DOHH2 (cell line): ENCODE measurements around the gene GRWD1.

Experiments
- H3F3A ChIP-seq: fragments of 200-600 bp; sonication (generic), shearing (Covaris generic); 2 replicates; pipeline ENCODE4 v1.6.0; 2016; ENCODE audit warnings: antibody characterized with exemption, mild to moderate bottlenecking; ENCODE audit not compliant: control insufficient read depth, insufficient read depth
- H3K27ac ChIP-seq: fragments of 200-600 bp; sonication (generic); 2 replicates; pipeline ENCODE4 v1.5.1; 2014; ENCODE audit warnings: low read depth, mild to moderate bottlenecking, low read length, moderate library complexity
- H3K27me3 ChIP-seq: fragments of 200-600 bp; sonication (generic); 2 replicates; pipeline ENCODE4 v1.6.1; 2014; ENCODE audit warnings: mild to moderate bottlenecking, low read length, mixed read lengths; ENCODE audit not compliant: control insufficient read depth
- H3K36me3 ChIP-seq: fragments of 200-600 bp; sonication (generic); 2 replicates; pipeline ENCODE4 v1.6.1; 2014; ENCODE audit warnings: mild to moderate bottlenecking, low read length, moderate library complexity, mixed read lengths; ENCODE audit not compliant: control insufficient read depth
- H3K4me1 ChIP-seq: fragments of 200-600 bp; sonication (generic); 2 replicates; pipeline ENCODE4 v1.6.1; 2014; ENCODE audit warnings: mild to moderate bottlenecking, low read length, mixed read lengths; ENCODE audit not compliant: control insufficient read depth
- H3K4me2 ChIP-seq: fragments of 200-600 bp; sonication (generic); 2 replicates; pipeline ENCODE4 v1.6.0; 2014; ENCODE audit warnings: mild to moderate bottlenecking, low read length, moderate library complexity
- H3K4me3 ChIP-seq: fragments of 200-600 bp; sonication (generic); 2 replicates; pipeline ENCODE4 v1.5.1; 2014; ENCODE audit warnings: mild to moderate bottlenecking, low read length, mixed read lengths
- H3K79me2 ChIP-seq: fragments of 200-600 bp; sonication (generic); 2 replicates; pipeline ENCODE4 v1.6.1; 2014; ENCODE audit warnings: mild to moderate bottlenecking, low read length, mixed read lengths; ENCODE audit not compliant: control insufficient read depth
- H3K9me2 ChIP-seq: fragments of 200-600 bp; sonication (generic); replicated peaks from 2 replicates; pipeline ENCODE4 v1.6.1; 2014; ENCODE audit warnings: mild to moderate bottlenecking, low read length, mixed read lengths; ENCODE audit not compliant: control insufficient read depth
- H3K9me3 ChIP-seq: fragments of 200-600 bp; sonication (generic); 2 replicates; pipeline ENCODE4 v1.6.1; 2014; ENCODE audit warnings: antibody characterized with exemption, low read length, mixed read lengths; ENCODE audit not compliant: control insufficient read depth, insufficient read depth
- H4K20me1 ChIP-seq: fragments of 200-600 bp; sonication (generic); 2 replicates; pipeline ENCODE4 v1.6.0; 2014; ENCODE audit warnings: low read depth, mild to moderate bottlenecking, antibody characterized with exemption, low read length, moderate library complexity; ENCODE audit not compliant: control insufficient read depth, insufficient read depth
- EZH2phosphoT487 ChIP-seq: fragments of 200-600 bp; sonication (generic); IDR thresholded peaks from 2 replicates; pipeline ENCODE4 v1.6.1; 2017; ENCODE audit warnings: borderline replicate concordance, mild to moderate bottlenecking, antibody characterized with exemption, low read length, moderate library complexity, mixed read lengths
- TF ChIP-seq, protein P1 (sequence below): fragments of 200-600 bp; sonication (generic); IDR thresholded peaks from one replicate; pipeline ENCODE4 v1.5.1; 2014; ENCODE audit warnings: antibody characterized with exemption, mild to moderate bottlenecking, low read depth, low read length; ENCODE audit not compliant: poor library complexity, severe bottlenecking

GRWD1 gene

DNA sequence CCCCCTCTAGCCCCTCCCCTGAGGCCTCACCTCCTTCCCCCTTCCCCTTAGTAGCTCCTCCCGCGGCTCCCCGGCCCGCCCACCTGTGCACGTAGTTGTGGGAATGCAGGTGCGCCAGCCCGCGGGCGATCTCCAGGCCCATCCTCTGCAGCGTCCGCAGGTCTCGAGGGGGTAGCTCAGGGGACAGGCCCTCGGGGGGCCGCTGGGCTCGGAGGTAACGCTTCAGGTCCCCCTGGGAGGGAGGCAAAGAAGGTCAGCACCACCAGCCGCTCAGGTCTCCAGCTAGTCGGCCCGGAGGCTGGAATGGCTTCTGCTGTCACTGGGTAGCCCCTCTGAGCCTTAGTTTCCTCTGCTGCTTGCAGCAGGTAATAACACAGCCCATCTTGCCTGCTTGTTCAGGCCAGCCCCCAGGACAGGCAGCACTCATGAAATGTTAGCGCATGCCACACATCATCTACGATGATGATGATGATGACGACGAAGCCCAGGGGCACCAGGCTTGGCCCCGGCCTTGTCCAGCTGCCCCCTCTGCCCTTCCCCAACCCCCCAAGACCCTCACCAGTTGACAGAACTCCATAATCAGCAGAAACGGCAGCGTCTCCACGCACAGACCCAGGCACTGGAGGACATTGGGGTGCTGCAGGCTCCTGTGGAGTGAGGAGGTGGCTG, 56.7 kb downstream of the GRWD1 start:
- TF ChIP-seq, protein P1, sequence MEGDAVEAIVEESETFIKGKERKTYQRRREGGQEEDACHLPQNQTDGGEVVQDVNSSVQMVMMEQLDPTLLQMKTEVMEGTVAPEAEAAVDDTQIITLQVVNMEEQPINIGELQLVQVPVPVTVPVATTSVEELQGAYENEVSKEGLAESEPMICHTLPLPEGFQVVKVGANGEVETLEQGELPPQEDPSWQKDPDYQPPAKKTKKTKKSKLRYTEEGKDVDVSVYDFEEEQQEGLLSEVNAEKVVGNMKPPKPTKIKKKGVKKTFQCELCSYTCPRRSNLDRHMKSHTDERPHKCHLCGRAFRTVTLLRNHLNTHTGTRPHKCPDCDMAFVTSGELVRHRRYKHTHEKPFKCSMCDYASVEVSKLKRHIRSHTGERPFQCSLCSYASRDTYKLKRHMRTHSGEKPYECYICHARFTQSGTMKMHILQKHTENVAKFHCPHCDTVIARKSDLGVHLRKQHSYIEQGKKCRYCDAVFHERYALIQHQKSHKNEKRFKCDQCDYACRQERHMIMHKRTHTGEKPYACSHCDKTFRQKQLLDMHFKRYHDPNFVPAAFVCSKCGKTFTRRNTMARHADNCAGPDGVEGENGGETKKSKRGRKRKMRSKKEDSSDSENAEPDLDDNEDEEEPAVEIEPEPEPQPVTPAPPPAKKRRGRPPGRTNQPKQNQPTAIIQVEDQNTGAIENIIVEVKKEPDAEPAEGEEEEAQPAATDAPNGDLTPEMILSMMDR, result no peak
- TF ChIP-seq EZH2phosphoT487, result no peak
- H3F3A ChIP-seq, result no peaks in the 10 kb centered on the region
- H3K36me3 ChIP-seq, result no peaks in the 10 kb centered on the region
- no peaks in the 10 kb centered on the region for H3K9me2 ChIP-seq
- H3K79me2 ChIP-seq, result no peaks in the 10 kb centered on the region
- H4K20me1 ChIP-seq, result no peaks in the 10 kb centered on the region
- no peaks in the 10 kb centered on the region for H3K9me3 ChIP-seq
- H3K4me1 ChIP-seq, result peaks cover 28% of the 10 kb centered on the region
- H3K27me3 ChIP-seq, result peaks cover 9% of the 10 kb centered on the region
- H3K4me3 ChIP-seq, result peak overlapping the region; percentile 54
- no peak overlapping the region for H3K27ac ChIP-seq
- H3K4me2 ChIP-seq, result peak overlapping the region; percentile 76

DNA sequence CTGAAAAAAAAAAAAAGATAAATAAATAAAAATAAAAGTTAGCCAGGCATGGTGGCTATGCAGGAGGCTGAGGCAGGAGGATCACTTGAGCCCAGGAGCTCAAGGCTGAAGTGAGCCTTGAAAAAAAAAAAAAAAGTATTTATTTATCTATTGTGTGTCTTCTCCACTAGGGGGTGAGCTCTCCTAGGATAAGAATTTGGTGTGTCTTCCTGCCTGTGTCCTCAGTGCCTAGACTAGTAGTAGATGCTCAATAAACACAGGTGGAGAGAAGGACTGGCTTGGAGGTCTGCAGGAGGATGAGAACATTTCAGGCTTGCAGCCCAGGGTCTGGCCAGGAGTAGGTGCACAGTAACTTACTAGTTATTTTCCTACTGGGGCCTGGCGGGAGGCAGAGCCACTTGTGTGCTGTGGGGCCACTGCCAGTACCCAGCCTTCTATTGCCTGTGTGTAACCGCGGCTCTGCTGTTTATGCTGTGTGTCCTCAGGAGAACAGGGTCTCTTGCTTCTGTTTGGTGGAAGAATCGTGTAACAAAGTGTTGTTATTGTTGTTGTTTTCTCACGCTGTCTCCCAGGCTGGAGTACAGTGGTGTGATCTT, 60.5 kb downstream of the GRWD1 start:
- H3K79me2 ChIP-seq, result no peaks in the 10 kb centered on the region
- no peaks in the 10 kb centered on the region for H3K36me3 ChIP-seq
- peaks cover 29% of the 10 kb centered on the region for H3K4me1 ChIP-seq
- no peaks in the 10 kb centered on the region for H3F3A ChIP-seq
- H3K9me3 ChIP-seq, result no peaks in the 10 kb centered on the region
- no peaks in the 10 kb centered on the region for H3K27me3 ChIP-seq
- no peak overlapping the region for H3K4me3 ChIP-seq
- no peak overlapping the region for H3K27ac ChIP-seq
- no peak overlapping the region for H3K4me2 ChIP-seq
- H3K9me2 ChIP-seq, result no peaks in the 10 kb centered on the region
- TF ChIP-seq EZH2phosphoT487, result no peak
- TF ChIP-seq, protein P1, result peak; percentile 50
- no peaks in the 10 kb centered on the region for H4K20me1 ChIP-seq
